Colon (tissue), 2 donors: ENCODE data around the gene OGFR.

ENCODE experiments used
- FAIRE-seq: peaks from 2 replicates; lab custom pipeline; 2012; peaks lifted over from hg19 to GRCh38; lab: Jason Lieb, UNC
- donor health status: control.
- donor health status: control.

OGFR gene

DNA sequence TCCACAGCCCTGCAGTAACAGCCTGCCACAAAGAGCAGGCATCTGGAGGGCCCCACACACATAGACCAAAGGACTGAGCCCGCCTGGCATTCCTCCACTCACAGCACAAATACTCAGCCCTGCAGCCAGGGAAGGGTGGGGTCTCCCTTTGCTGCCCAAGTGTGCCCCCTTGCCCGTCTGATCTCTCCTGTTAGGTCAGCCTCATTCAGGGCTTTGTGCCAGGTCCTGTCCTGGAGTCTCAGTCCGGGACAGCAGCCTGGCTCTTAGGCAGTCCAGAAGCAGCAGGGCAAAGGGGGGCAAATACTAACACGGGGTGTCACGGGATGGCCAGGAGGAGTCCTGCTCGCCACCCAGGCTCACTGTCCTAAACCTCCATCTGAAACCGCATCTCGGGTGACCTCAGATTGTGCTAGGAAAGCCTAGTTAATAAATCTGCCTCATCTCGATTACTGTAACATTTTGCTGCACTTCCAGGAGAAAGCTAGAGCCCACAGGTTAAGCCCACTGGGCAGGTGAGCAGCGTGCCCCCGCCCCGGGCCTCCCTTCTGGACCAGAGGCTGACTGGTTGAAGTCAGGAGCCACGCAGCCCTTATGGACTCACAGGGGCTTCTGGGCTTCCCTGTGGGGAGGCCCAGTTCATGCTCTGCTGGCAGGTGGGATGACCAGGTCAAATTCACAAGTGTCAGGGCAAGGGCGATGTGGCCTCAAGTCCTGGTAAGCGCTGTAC, 3.2 kb upstream of the OGFR start:
- no peak for FAIRE-seq

DNA sequence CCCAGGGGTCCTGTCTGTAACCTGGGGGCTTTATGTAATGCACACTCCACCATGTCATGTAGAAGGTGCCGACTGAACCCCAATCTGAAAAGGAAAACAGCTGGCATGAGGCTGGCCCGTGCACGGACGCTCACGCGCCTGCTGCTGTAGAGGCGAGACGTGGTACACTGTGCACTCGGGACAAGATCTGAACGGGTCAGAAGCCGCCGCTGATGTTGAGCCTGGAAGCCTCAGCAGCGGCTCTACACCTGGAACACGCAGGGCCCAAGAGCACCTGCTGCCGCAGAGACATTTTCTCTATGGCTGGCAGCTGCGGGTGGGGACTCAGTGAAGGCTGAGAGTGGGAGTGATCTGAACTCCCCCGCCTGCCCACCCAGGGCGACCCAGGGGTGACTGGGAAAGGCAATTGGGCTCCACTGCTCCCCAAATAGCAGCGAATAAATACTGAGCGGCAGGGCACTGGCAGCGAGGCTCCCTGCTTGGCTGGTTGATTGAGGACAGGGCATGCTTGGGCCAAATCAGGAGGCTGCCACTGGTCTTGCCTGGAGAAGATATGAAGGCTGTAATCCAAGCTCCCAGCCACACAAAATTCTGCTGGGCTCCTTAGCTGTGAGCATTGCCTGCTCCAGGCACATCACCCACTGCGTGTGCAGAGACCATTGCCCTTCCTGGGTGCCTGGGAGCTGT, 2.5 kb upstream of the OGFR start:
- FAIRE-seq: no peak

DNA sequence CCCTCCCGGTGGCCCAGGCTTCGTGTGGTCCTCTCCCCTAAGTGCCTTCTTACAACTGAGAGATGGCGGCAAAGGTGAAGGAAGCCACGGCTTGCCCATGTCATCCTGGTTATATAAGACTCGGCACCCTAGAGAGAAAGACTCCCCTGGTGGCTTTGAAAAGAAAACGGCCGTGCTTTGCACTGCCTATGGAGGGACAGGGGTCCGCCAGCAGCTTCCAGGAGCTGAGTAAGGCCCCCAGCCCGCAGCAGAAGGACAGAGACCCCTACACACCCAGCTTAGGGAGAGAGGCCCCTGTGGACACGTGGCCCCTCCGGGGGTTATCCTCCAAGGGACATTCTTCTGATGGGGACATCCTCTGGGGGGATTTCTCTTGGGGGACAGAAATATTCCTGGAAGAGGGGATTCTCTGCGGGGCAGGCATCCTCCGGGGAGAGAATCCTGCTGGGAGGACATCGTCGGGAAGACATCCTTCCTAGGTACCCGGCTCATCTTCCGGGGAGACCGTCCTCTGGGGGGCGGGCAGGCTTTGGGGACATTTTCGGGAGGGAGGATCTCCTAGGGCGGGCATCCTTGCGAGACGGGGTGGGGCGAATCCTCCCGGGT, 511 bp upstream of the OGFR start:
- FAIRE-seq: no peak

DNA sequence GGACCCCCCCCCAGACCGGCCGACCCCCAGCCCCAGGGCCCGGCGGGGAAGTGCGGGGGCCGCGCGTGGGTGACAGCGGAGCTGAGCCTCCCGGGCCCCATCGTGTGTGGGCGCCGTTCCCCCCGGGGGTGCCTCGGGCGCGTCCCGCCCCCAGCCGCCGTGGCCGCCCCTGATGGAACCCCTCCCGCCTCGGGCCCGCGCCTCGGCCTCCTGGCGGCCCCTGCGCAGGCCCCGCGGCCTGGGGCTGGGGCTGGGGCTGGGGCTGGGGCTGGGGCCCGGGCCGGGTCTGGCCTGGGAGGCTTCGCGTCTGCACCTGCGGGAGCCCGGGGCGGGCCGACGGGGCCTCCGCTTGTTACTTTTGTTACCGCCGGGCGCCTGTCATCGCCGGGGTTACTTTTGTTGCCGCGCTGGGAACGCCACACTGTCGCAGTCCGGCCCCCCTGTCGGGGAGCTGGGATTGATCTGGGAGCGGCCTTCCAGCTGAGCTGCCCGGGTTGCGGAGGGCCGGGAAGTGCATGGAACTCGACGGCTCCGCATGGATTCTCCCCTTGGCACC, 598 bp downstream of the OGFR start:
- no peak for FAIRE-seq

DNA sequence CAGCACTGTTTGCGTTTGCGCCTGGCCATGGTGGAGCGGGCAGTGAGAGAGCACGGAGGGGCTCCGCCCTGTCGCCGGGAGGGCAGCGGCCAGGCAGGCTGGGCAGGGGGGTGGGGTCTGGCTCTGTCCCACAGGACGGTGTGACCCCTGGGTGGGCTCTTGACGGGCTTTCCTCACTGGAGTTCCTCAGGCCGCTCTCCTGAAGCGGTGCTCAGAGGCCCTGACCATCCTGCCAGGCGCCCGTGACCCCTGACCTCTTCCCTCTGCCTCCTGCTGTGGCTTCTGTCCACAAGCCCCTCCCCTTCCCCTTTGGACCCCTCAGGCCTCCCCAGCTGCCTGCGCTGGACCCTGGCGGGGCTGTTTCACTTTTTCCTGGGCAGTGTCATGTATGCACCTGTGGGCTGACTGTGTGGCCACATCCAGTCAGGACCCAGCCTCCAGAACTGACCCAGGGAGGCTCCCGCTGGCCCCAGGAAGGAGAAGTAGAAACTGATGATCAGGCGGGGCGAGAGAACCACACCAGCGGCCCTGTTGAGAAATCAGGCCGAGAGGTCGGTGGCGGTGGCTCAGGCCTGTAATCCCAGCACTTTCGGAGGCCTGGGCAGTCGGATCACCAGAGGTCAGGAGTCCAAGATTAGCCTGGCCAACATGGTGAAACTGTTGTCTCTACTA, 1.2 kb downstream of the OGFR start:
- no peak for FAIRE-seq

DNA sequence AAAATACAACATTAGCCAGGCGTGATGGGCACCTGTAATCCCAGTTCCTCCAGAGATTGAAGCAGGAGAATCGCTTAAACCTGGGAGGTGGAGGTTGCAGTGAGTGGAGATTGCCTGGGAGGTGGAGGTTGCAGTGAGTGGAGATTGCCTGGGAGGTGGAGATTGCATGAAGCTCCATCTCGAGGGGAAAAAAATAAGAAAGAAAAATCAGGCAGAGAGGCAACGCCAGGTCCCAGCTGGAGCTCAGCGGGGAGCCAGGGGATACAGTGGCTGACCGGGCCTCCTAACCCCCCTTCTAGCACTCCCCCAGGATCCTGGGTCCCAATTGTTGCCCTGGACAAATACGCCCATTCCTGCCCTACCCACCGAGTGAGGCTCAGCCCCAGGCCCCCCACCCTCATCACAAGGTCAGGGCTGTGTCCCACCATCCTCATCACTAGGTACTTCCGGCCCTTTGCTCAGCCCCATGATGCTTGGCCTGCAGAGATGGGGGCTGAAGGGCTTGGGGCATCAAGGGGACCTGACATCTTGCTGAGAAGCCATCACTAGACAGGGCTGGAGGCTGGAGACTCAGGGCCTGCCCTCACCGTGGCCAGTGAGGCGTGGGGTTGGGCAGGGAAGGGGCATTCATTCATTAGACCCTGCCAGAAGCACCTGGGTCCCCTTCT, 1.9 kb downstream of the OGFR start:
- no peak for FAIRE-seq

DNA sequence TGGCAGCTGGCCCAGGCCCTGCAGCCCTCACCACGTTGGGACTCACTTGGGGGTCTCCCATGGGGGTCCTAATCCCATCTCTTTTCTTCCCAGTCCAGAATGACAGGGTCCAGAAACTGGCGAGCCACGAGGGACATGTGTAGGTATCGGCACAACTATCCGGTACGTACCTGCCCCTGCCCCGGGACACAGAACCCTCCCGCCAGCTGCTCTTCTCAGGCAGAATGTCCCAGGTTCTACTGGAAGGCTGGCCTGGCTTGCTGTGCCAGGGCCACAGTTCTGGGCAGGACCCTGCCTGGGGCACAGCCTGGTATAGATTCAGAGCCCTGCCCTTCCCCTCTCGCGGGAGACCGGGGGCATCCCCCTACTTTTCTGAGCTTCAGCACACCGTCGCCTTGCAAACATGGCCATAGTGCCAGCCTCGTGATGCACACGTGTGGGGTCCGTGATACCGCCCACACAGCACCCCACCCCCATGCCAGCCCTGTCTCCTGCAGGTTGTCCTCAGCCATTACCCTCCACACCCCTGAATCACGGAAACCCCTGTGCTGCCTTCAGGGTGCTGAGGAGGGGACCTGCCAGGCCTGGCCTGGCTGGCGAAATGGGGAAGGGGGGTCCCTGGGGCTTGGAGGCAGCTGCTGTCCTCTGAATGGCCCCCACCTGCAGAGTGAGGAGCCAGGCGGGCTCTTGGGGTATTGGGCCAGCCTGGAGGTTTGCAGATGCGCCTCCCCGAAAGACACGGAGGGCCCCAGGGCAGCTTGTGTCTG, 3.0 kb downstream of the OGFR start:
- FAIRE-seq: no peak

DNA sequence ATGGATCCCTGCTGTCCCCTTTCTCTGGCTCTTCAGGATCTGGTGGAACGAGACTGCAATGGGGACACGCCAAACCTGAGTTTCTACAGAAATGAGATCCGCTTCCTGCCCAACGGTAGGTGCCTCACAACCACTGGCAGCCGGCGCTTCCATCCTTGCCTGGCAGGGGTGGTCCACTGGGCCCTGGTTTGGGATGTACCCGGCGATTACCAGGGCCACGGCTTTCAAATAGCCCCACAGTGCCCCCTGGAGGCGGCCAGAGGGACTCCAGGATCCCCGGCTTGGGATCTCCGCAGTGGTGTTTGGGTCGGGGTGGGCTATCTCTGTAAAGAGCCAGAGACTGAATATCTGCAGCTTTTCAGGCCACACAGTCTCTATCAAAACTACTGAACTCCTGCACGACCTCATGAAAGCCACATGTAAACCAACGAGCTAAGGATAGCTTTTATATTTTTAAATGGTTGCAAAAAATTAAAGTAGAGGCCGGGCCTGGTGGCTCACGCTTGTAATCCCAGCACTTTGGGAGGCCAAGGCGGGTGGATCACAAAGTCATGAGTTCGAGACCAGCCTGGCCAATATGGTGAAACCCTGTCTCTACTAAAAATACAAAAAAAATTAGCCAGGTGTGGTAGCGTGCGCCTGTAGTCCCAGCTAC, 3.7 kb downstream of the OGFR start:
- no peak for FAIRE-seq

DNA sequence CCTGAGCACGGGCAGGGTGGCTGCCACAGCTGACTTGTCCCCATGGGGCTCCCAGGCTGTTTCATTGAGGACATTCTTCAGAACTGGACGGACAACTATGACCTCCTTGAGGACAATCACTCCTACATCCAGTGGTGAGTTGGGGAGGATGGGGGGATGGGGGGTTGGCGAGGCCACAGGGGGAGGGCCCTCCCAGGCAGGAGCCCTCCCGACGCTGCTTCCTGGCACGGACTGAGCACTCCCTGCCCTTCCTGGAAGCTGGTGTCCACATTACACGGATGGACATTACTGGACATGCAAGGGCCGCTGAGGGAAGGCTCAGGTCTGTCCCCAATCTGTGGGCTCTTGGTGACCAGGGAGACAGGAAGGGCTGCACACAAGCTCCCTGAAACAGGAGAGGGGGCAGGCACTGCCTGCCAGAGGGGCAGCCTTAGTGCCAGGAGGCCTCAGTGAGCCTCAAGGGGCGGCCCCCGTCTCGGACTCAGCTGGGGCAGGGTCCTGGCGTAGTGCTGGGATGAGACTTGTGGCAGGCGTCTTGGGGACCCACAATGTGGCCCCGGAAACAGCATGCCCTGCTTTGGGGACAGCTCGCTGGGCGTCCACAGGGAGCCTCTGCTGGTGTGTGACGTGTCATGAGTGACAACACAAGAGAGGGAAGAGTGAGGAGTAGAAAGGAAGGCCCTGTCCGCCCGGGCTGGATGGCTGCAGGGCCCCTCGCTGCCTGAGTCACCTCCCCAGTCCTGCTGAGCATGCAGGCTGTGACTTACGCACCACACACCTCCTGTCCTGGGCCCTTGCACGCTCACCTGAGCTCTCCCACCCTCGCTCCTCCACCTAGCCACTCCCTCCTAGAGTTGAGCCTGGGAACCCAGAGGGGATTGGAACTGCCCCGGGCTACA, 5.1 kb downstream of the OGFR start:
- FAIRE-seq: no peak

DNA sequence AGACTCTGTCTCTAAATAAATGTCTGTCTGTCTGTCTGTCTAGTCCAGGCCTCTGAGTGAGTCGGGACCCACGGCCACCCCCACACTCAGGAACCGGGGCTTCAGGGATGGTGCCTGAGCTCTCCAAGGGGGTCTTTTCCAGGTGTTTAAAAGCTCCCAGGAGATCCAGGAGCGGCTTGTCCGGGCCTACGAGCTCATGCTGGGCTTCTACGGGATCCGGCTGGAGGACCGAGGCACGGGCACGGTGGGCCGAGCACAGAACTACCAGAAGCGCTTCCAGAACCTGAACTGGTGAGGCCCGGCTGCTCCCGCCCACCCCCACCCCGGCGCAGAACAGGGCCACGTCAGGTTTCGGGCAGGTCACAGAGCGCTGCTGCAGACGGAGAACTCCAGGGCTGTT, 6.7 kb downstream of the OGFR start:
- no peak for FAIRE-seq

DNA sequence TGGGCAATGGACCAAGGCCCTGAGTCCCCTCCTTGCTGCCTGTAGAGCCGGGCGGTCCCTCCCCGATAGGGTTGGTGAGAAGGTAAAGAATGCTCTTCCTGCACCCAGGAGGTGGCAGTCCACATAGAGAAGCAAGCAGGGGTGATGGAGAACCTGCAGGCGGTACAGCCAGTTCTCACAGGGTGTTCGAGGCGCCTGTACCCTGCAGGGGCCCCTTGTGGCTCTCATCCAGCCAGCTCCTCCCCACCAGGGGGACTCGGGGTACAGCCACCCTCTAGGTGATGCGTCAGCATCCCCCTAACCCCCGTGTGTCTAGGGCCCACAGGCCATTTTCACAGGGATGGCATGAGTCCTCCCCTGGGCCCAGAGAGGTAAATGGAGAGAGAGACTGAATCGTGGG, 7.1 kb downstream of the OGFR start:
- no peak for FAIRE-seq

DNA sequence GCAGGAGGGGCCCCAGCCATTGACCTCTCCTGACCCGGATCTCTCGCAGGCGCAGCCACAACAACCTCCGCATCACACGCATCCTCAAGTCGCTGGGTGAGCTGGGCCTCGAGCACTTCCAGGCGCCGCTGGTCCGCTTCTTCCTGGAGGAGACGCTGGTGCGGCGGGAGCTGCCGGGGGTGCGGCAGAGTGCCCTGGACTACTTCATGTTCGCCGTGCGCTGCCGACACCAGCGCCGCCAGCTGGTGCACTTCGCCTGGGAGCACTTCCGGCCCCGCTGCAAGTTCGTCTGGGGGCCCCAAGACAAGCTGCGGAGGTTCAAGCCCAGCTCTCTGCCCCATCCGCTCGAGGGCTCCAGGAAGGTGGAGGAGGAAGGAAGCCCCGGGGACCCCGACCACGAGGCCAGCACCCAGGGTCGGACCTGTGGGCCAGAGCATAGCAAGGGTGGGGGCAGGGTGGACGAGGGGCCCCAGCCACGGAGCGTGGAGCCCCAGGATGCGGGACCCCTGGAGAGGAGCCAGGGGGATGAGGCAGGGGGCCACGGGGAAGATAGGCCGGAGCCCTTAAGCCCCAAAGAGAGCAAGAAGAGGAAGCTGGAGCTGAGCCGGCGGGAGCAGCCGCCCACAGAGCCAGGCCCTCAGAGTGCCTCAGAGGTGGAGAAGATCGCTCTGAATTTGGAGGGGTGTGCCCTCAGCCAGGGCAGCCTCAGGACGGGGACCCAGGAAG, 7.7 kb downstream of the OGFR start:
- no peak for FAIRE-seq

DNA sequence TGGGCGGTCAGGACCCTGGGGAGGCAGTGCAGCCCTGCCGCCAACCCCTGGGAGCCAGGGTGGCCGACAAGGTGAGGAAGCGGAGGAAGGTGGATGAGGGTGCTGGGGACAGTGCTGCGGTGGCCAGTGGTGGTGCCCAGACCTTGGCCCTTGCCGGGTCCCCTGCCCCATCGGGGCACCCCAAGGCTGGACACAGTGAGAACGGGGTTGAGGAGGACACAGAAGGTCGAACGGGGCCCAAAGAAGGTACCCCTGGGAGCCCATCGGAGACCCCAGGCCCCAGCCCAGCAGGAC, 8.2 kb downstream of the OGFR start:
- FAIRE-seq: no peak

DNA sequence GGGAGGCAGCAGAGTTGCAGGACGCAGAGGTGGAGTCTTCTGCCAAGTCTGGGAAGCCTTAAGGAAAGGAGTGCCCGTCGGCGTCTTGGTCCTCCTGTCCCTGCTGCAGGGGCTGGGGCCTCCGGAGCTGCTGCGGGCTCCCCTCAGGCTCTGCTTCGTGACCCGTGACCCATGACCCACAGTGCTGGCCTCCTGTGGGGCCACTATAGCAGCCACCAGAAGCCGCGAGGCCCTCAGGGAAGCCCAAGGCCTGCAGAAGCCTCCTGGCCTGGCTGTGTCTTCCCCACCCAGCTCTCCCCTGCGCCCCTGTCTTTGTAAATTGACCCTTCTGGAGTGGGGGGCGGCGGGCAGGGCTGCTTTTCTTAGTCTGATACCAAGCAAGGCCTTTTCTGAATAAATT, 9.0 kb downstream of the OGFR start:
- FAIRE-seq: no peak

DNA sequence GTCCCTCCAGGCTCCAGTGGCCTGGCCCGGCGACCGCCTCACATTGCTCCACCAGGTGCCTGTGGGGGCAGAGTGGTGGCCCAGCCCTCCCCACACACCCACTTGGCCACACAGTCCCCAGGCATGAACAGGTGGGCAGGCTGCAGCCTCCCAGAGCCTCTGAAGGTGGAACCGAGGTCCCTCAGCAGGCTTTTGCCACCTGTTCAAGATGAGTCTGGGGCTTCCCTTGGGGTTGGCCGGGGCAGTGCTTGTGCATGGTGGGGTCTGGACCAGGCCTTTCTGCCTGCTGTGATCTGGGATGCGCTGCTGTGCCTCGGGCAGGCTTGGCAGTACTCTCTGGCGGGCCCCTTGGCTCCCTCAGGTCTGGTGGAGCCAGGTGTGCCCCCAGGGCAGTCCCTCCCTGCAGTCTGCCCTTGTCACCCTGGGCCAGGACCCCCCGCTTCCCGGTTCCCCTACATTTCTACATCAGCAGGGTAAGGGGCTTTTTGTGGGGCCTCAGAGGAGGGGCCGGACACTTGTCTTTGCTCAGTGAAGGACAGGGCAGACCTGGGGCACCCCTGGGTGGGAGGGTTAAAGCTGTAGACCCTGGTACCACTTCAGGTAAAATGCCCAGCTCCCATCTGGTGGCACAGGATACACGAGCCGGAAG, 9.5 kb downstream of the OGFR start:
- no peak for FAIRE-seq

DNA sequence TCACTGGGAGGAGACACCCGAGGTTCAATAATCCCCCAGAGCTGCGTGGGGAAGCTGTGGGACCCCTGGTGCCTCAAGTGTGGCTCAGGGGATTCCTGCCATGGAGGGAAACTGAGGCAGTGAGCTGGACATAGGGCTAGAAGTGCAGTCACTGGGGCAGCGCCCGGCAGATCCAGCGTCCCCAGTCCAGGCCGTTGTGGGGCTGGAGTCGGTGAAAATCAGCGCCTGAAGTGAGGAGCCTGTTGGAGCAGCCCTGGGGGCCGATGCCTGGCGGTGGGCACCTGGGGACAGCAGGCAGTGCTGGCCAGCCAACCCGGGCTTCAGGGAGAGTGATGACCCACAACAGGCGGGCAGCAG, 10.1 kb downstream of the OGFR start:
- no peak for FAIRE-seq

DNA sequence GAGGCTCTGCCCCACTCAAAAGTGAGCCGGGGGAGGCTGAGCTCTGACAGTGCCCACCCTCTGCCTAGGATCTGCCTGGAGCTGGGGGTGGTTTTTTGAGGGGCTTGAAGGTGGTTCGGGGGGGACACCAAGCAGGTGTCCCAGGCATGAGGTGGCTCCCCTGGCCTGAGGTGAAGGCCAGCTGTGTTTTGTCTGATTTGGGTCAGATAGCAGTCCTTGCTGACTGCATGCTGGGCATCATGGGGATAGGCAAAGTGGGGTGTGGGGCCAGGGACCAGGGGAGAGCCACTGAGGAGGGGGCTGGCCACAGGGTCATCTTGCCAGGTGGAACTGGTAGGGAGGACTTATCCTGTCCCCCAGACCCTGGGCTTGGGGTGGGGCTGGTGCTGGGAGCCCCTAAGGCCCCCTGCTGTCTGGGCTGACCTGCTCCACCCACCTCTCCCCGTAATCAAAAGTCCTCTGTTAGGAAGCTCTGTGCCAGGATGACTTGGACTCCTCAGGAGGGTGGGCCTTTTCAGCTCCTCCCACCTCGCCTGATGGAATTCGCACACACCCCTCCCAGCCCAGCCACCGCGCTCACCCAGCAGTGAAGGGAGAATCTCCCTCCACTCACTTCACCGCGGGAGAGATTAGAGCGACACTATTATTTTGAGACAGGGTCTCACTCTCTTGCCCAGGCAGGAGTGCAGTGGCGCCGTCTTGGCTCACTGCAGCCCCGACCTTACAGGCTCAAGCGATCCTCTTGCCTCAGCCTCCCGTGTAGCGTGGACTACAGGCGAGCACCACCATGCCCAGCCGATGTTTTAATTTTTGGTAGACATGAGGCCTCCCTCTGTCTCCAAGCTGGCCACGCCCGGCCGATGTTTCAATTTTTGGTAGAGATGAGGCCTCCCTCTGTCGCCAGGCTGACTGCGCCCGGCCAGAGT, 10.7 kb downstream of the OGFR start:
- no peak for FAIRE-seq
